Peyer's patch (tissue), 4 donors: ENCODE results near the gene AP2B1. TPM values are rescaled to one million over a fixed set of nuclear protein-coding genes. Genes with fewer than 3 reads are reported as not detected.
A peak's percentile ranks its signal among the peaks of the same experiment; 100 is the strongest.

ENCODE experiments used
- DNase-seq, 3 donors: peaks; one replicate each; pipeline ENCODE4 v3.0.0-alpha.2; 2017 to 2019
- H3K27ac ChIP-seq, 4 donors: fragments of 200-600 bp; sonication (generic); one replicate each; pipeline ENCODE4 v1.5.1; 2016 to 2019
- H3K27me3 ChIP-seq, 2 donors: fragments of 200-600 bp; sonication (generic); one replicate each; pipeline ENCODE4 v1.5.1; 2019
- H3K36me3 ChIP-seq, 3 donors: fragments of 200-600 bp; sonication (generic); one replicate each; pipeline ENCODE4 v1.5.1; 2016 to 2019
- H3K4me1 ChIP-seq, 4 donors: fragments of 200-600 bp; sonication (generic); one replicate each; pipeline ENCODE4 v1.5.1; 2016 to 2019
- H3K4me3 ChIP-seq, 4 donors: fragments of 200-600 bp; sonication (generic); 1 replicate in 3 of 4; 2 replicates in 1 of 4; pipeline ENCODE4 v1.5.1; 2016 to 2019; ENCODE audit warnings: mild to moderate bottlenecking in 1 of 4
- H3K9me3 ChIP-seq, 4 donors: fragments of 200-600 bp; sonication (generic); one replicate each; pipeline ENCODE4 v1.5.1; 2016 to 2019; ENCODE audit warnings: mild to moderate bottlenecking in 1 of 4
- CTCF ChIP-seq, 6 experiments: fragments of 450-650 bp in 4 of 6; fragments of 200-600 bp in 2 of 6; sonication (generic) in 1 of 6; IDR thresholded peaks; one replicate each; pipeline ENCODE4 v1.5.1; 2017 to 2019; ENCODE audit warnings: antibody characterized with exemption in 6 of 6, mild to moderate bottlenecking in 3 of 6, moderate library complexity in 1 of 6
- POLR2A ChIP-seq, 2 donors: fragments of 450-650 bp; IDR thresholded peaks; one replicate each; pipeline ENCODE4 v1.5.1; 2017; ENCODE audit warnings: antibody characterized with exemption in 2 of 2, mild to moderate bottlenecking in 2 of 2, moderate library complexity in 2 of 2
- total RNA-seq, 4 donors: library from RNA; depleted of rRNA; stranded (reverse); fragments of >200 nt; gene quantifications; one replicate each; pipeline ENCODE4 v1.1.0, GENCODE V29; 2016

The AP2B1 gene
- total RNA-seq, 4 donors from 2014 or later, result 46.2 to 75.3 (median 66.6) TPM

GRCh38 chr17:35752945-35753764, 166.0 kb downstream of the AP2B1 start, which contains the start of gene GAS2L2:
Gene GAS2L2 (minus strand): TSS chr17:35753239. CDS start chr17:35752850, 389 bp downstream.
- DNase-seq, result no peak
- Histone ChIP-seq H3K36me3 (no peaks in the 10 kb centered on the region), H3K9me3 (no peaks in the 10 kb centered on the region), H3K27ac (no peak within 1 kb of the TSS), H3K4me1 (peaks cover 0 to 12% (median 2%) of the 10 kb centered on the region in 4 donors), H3K27me3 (peaks cover 0 to 4% of the 10 kb centered on the region in 2 donors), H3K4me3 (no peak within 1 kb of the TSS)
- TF ChIP-seq CTCF (IDR thresholded peaks at IDR 0.05) (no peak), POLR2A (IDR thresholded peaks at IDR 0.05) (no peak)

- no peaks in the 10 kb centered on the region for H3K4me1 ChIP-seq
- H3K27ac ChIP-seq, result no peak overlapping the region
- H3K27me3 ChIP-seq, result no peaks in the 10 kb centered on the region
- no peak for DNase-seq
- H3K4me3 ChIP-seq, result no peak overlapping the region
- H3K36me3 ChIP-seq, result no peaks in the 10 kb centered on the region
- no peaks in the 10 kb centered on the region for H3K9me3 ChIP-seq
- TF ChIP-seq POLR2A (IDR thresholded peaks at IDR 0.05), result no peak
- no peak for TF ChIP-seq CTCF (IDR thresholded peaks at IDR 0.05)
These were observed 170.1 kb downstream of the AP2B1 start for GRCh38 chr17:35757243-35757642.

DNA sequence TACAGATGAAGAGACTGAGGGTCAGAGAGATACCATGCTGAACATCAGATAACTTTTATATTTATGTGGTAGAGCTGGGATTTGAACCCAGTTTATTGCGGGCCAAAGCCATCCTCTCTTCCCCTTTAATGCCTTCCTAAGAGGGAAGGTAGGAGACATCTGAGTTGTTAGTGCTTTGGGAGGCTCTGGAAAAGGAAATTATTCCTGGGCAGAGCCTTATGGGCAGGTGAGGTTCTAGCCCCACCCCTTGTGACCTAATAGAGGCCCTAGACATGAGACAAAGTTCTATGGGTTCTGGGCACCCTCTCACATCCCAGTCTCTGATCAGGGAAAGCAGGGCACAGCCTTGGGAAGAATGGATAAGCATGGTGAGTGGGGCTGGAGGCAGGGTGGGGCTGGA, 173.5 kb downstream of the AP2B1 start, which contains the start of gene C17orf50:
C17orf50 (plus strand) TSS at position 301 of the 400 bp plus-strand sequence; CDS start at position 356, 55 bp downstream.
- H3K4me3 ChIP-seq, result no peak within 1 kb of the TSS
- DNase-seq, result no peak
- no peak for TF ChIP-seq CTCF (IDR thresholded peaks at IDR 0.05)
- TF ChIP-seq POLR2A (IDR thresholded peaks at IDR 0.05), result no peak

GRCh38 chr17:35761601-35762000, 174.5 kb downstream of the AP2B1 start:
- Histone ChIP-seq H3K36me3 (no peaks in the 10 kb centered on the region), H3K4me3 (no peak overlapping the region), H3K27ac (no peak overlapping the region), H3K4me1 (peaks cover 0 to 19% (median 1%) of the 10 kb centered on the region in 4 donors), H3K9me3 (no peaks in the 10 kb centered on the region), H3K27me3 (no peaks in the 10 kb centered on the region)
- no peak for TF ChIP-seq CTCF (IDR thresholded peaks at IDR 0.05)
- TF ChIP-seq POLR2A (IDR thresholded peaks at IDR 0.05), result no peak
- no peak for DNase-seq

More for the DNA sequence above, 173.5 kb downstream of the AP2B1 start, which contains the start of gene C17orf50:
- H3K27me3 ChIP-seq, result no peaks in the 10 kb centered on the region
- peaks cover 0 to 19% (median 1%) of the 10 kb centered on the region in 4 donors for H3K4me1 ChIP-seq
- H3K9me3 ChIP-seq, result no peaks in the 10 kb centered on the region
- H3K36me3 ChIP-seq, result no peaks in the 10 kb centered on the region
- H3K27ac ChIP-seq, result no peak within 1 kb of the TSS

DNA sequence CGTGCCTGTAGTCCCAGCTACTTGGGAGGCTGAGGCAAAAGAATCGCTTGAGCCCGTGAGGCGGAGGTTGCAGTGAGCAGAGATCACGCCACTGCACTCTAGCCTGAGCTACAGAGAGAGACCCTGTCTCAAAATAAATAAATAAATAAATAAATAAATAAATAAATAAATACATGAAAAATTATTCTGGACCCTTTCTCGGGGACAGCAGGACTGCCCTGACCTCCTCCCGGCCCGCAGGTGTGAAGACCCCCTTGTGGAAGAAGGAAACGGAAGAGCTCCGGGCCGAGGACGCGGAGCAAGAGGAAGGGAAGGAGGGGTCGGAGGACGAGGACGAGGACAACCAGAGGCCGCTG, 176.6 kb downstream of the AP2B1 start:
- DNase-seq, result no peak
- Histone ChIP-seq H3K9me3 (no peaks in the 10 kb centered on the region), H3K36me3 (no peaks in the 10 kb centered on the region), H3K27ac (peak overlapping the region in 2 of 4 donors; percentile 20 to 88), H3K4me1 (peaks cover 0 to 35% (median 1%) of the 10 kb centered on the region in 4 donors), H3K4me3 (peak overlapping the region; percentile 39 to 56 (median 48)), H3K27me3 (no peaks in the 10 kb centered on the region)
- TF ChIP-seq POLR2A (IDR thresholded peaks at IDR 0.05) (no peak), CTCF (IDR thresholded peaks at IDR 0.05) (no peak)
